Nephron progenitor cell (in vitro differentiated cells): ENCODE results near the gene A3GALT2.
"Not testable (repeated sequence)": the region's sequence is repeated elsewhere in the genome, so short reads cannot be mapped to it uniquely, and the experiment has no call there.

Experiments
- DNase-seq: peaks from one replicate; pipeline ENCODE4 v3.0.0; 2021
- H3K27ac Mint-ChIP-seq: 2 replicates; pipeline ENCODE4 v1.8.0; 2021; ENCODE audit warnings: mild to moderate bottlenecking, moderate library complexity, mixed read lengths
- H3K27me3 Mint-ChIP-seq: 2 replicates; pipeline ENCODE4 v1.8.0; 2021; ENCODE audit warnings: mild to moderate bottlenecking, low read depth, mixed read lengths; ENCODE audit not compliant: poor library complexity
- H3K36me3 Mint-ChIP-seq: 2 replicates; pipeline ENCODE4 v1.8.0; 2021; ENCODE audit warnings: low read depth, mixed read lengths
- H3K4me1 Mint-ChIP-seq: 2 replicates; pipeline ENCODE4 v1.8.0; 2021; ENCODE audit warnings: mixed read lengths
- H3K4me3 Mint-ChIP-seq: 2 replicates; pipeline ENCODE4 v1.8.0; 2021; ENCODE audit warnings: mild to moderate bottlenecking, moderate library complexity, mixed read lengths
- H3K9me3 Mint-ChIP-seq: 2 replicates; pipeline ENCODE4 v1.8.0; 2021; ENCODE audit warnings: mild to moderate bottlenecking, moderate library complexity, mixed read lengths
- CTCF ChIP-seq: fragments of 200-600 bp; sonication (generic); IDR thresholded peaks from 2 replicates; pipeline ENCODE4 v1.5.0; 2021; ENCODE audit warnings: antibody characterized with exemption

A3GALT2 gene

GRCh38 chr1:33292726-33293340, 28.1 kb downstream of the A3GALT2 start:
- Mint-ChIP-seq H3K27ac (peak overlapping the region; percentile 56), H3K27me3 (peaks cover 3% of the 10 kb centered on the region), H3K36me3 (peaks cover 78% of the 10 kb centered on the region), H3K4me3 (no peak overlapping the region), H3K4me1 (no peaks in the 10 kb centered on the region), H3K9me3 (peaks cover 15% of the 10 kb centered on the region)
- no peak for DNase-seq
- no peak for TF ChIP-seq CTCF

GRCh38 chr1:33290615-33291014, 30.3 kb downstream of the A3GALT2 start:
- not testable (repeated sequence) for H3K27me3 Mint-ChIP-seq, H3K27ac Mint-ChIP-seq, H3K4me3 Mint-ChIP-seq, DNase-seq
- H3K36me3 Mint-ChIP-seq: peaks cover 77% of the 10 kb centered on the region
- peaks cover 17% of the 10 kb centered on the region for H3K4me1 Mint-ChIP-seq
- H3K9me3 Mint-ChIP-seq: peaks cover 15% of the 10 kb centered on the region

GRCh38 chr1:33289858-33290154, 31.1 kb downstream of the A3GALT2 start:
- Mint-ChIP-seq H3K27me3 (no peaks in the 10 kb centered on the region), H3K4me3 (no peak overlapping the region), H3K27ac (no peak overlapping the region), H3K9me3 (peaks cover 15% of the 10 kb centered on the region), H3K36me3 (peaks cover 76% of the 10 kb centered on the region), H3K4me1 (peaks cover 17% of the 10 kb centered on the region)
- no peak for DNase-seq
- TF ChIP-seq CTCF: no peak

- DNase-seq: no peak
- H3K27ac Mint-ChIP-seq: no peak overlapping the region
- H3K4me3 Mint-ChIP-seq: no peak overlapping the region
Observed at GRCh38 chr1:33288976-33289857, 31.7 kb downstream of the A3GALT2 start.

GRCh38 chr1:33287317-33287716, 33.6 kb downstream of the A3GALT2 start:
- H3K36me3 Mint-ChIP-seq: peaks cover 82% of the 10 kb centered on the region
- TF ChIP-seq CTCF: no peak
- H3K9me3 Mint-ChIP-seq: peaks cover 15% of the 10 kb centered on the region
- no peaks in the 10 kb centered on the region for H3K27me3 Mint-ChIP-seq
- peaks cover 28% of the 10 kb centered on the region for H3K4me1 Mint-ChIP-seq
- no peak overlapping the region for H3K4me3 Mint-ChIP-seq
- H3K27ac Mint-ChIP-seq: peak overlapping the region; percentile 21
- DNase-seq: no peak

More at GRCh38 chr1:33288976-33289857, 31.7 kb downstream of the A3GALT2 start:
- Mint-ChIP-seq H3K9me3 (peaks cover 15% of the 10 kb centered on the region), H3K4me1 (peaks cover 21% of the 10 kb centered on the region), H3K36me3 (peaks cover 78% of the 10 kb centered on the region), H3K27me3 (no peaks in the 10 kb centered on the region)
- TF ChIP-seq CTCF: no peak

- peak overlapping the region; percentile 82 for H3K27ac Mint-ChIP-seq
- H3K4me1 Mint-ChIP-seq: peaks cover 28% of the 10 kb centered on the region
- DNase-seq: no peak
- peaks cover 88% of the 10 kb centered on the region for H3K36me3 Mint-ChIP-seq
- TF ChIP-seq CTCF: no peak
- no peaks in the 10 kb centered on the region for H3K27me3 Mint-ChIP-seq
- H3K4me3 Mint-ChIP-seq: no peak overlapping the region
- peaks cover 15% of the 10 kb centered on the region for H3K9me3 Mint-ChIP-seq
Observed at GRCh38 chr1:33286451-33287185, 34.3 kb downstream of the A3GALT2 start.
